Lower lobe of right lung (tissue), 2 donors: ENCODE measurements around the gene SH3RF3. TPM values are rescaled to one million over a fixed set of nuclear protein-coding genes. Genes with fewer than 3 reads are reported as not detected.

Experiments
- ATAC-seq, 2 donors: fragments of 200-7000 bp; cut with Tn5 transposase; one replicate each; pipeline ENCODE4 v1.9.1; 2020 to 2022; ENCODE audit warnings: mild to moderate bottlenecking in 2 of 2, moderate library complexity in 2 of 2
- DNase-seq: peaks from one replicate; pipeline ENCODE4 v3.0.0-alpha.2; 2020
- H3K27ac ChIP-seq: fragments of 200-600 bp; one replicate; pipeline ENCODE4 v1.8.0; 2022
- H3K27me3 ChIP-seq: fragments of 200-600 bp; one replicate; pipeline ENCODE4 v1.8.0; 2022; ENCODE audit warnings: low read depth
- H3K36me3 ChIP-seq: fragments of 200-600 bp; one replicate; pipeline ENCODE4 v1.8.0; 2022; ENCODE audit warnings: mild to moderate bottlenecking
- H3K4me1 ChIP-seq: fragments of 200-600 bp; one replicate; pipeline ENCODE4 v1.8.0; 2022
- H3K4me3 ChIP-seq: fragments of 200-600 bp; one replicate; pipeline ENCODE4 v1.8.0; 2022; ENCODE audit warnings: mild to moderate bottlenecking
- H3K9me3 ChIP-seq: fragments of 200-600 bp; one replicate; pipeline ENCODE4 v1.8.0; 2022
- CTCF ChIP-seq: fragments of 200-600 bp; IDR thresholded peaks from one replicate; pipeline ENCODE4 v1.8.0; 2022; ENCODE audit warnings: antibody characterized with exemption, mild to moderate bottlenecking
- intact Hi-C: fragments of 100-400 bp; cut with DNase I; formaldehyde crosslinking; loops from one replicate; pipeline ENCODE4 v1.11.0; 2022
- total RNA-seq: library from RNA; stranded (reverse); fragmentation: NEBNext Ultra II Directional; extraction: Animal tissue kit (Norgen Biotek cat#: 25700); gene quantifications from one replicate; pipeline ENCODE4 v1.2.1, GENCODE V29; 2021
- donor health status: DM: no; HTN: yes; CAD: no; lungs with severe emphysema.

Gene SH3RF3
- total RNA-seq, 1 donor from 2014 or later = 5.7 TPM

GRCh38 chr2:109089602-109090300, 39.3 kb upstream of the SH3RF3 start:
- TF ChIP-seq CTCF = no peak
- Histone ChIP-seq H3K27me3 (no peaks in the 10 kb centered on the region), H3K4me1 (no peaks in the 10 kb centered on the region), H3K27ac (no peak overlapping the region), H3K36me3 (no peaks in the 10 kb centered on the region), H3K4me3 (no peak overlapping the region), H3K9me3 (no peaks in the 10 kb centered on the region)
- DNase-seq (no peak), ATAC-seq (no peak)
- intact Hi-C loops = no loop called here

- Histone ChIP-seq H3K27ac (no peak overlapping the region), H3K9me3 (no peaks in the 10 kb centered on the region), H3K4me3 (no peak overlapping the region), H3K27me3 (no peaks in the 10 kb centered on the region), H3K36me3 (no peaks in the 10 kb centered on the region), H3K4me1 (no peaks in the 10 kb centered on the region)
- intact Hi-C loops = no loop called here
- ATAC-seq = no peak
- no peak for TF ChIP-seq CTCF
- no peak for DNase-seq
Measured at GRCh38 chr2:109091526-109091925, 37.5 kb upstream of the SH3RF3 start.

- no peak for TF ChIP-seq CTCF
- Histone ChIP-seq H3K27ac (no peak overlapping the region), H3K27me3 (no peaks in the 10 kb centered on the region), H3K36me3 (no peaks in the 10 kb centered on the region), H3K4me3 (no peak overlapping the region), H3K9me3 (no peaks in the 10 kb centered on the region), H3K4me1 (peaks cover 5% of the 10 kb centered on the region)
- ATAC-seq (no peak), DNase-seq (no peak)
- intact Hi-C loops = no loop called here
Measured at GRCh38 chr2:109094144-109094543, 34.9 kb upstream of the SH3RF3 start.

GRCh38 chr2:109098251-109098920, 30.6 kb upstream of the SH3RF3 start:
- DNase-seq = no peak
- TF ChIP-seq CTCF = no peak
- intact Hi-C loops = no loop called here

GRCh38 chr2:109098921-109099273, 30.1 kb upstream of the SH3RF3 start:
- H3K9me3 ChIP-seq = no peaks in the 10 kb centered on the region
- no peak for DNase-seq
- intact Hi-C loops = no loop called here
- no peaks in the 10 kb centered on the region for H3K36me3 ChIP-seq
- peaks cover 6% of the 10 kb centered on the region for H3K4me1 ChIP-seq
- H3K4me3 ChIP-seq = no peak overlapping the region
- H3K27ac ChIP-seq = no peak overlapping the region
- peak in 1 of 2 donors; percentile 13 for ATAC-seq
- no peaks in the 10 kb centered on the region for H3K27me3 ChIP-seq
- no peak for TF ChIP-seq CTCF

More at GRCh38 chr2:109098251-109098920, 30.6 kb upstream of the SH3RF3 start:
- Histone ChIP-seq H3K36me3 (no peaks in the 10 kb centered on the region), H3K9me3 (no peaks in the 10 kb centered on the region), H3K27me3 (no peaks in the 10 kb centered on the region), H3K4me3 (no peak overlapping the region), H3K4me1 (peaks cover 6% of the 10 kb centered on the region), H3K27ac (no peak overlapping the region)
- ATAC-seq = peak; percentile 29 to 39
